OCI-LY1 (cell line): Measurements from ENCODE around the gene CLDND2.

Source experiments
- EZH2 ChIP-seq: fragments of 200-600 bp; sonication (generic), shearing (Covaris generic); IDR thresholded peaks from 2 replicates; pipeline ENCODE4 v1.8.0; 2017; ENCODE audit warnings: borderline replicate concordance, mixed run types, mild to moderate bottlenecking, antibody characterized with exemption, low read length, moderate library complexity, mixed read lengths
- TF ChIP-seq, protein P1 (sequence below): fragments of 200-600 bp; sonication (generic), shearing (Covaris generic); IDR thresholded peaks from 2 replicates; pipeline ENCODE4 v1.5.1; 2017; ENCODE audit warnings: mild to moderate bottlenecking, antibody characterized with exemption, low read length, moderate library complexity, mixed read lengths

DNA sequence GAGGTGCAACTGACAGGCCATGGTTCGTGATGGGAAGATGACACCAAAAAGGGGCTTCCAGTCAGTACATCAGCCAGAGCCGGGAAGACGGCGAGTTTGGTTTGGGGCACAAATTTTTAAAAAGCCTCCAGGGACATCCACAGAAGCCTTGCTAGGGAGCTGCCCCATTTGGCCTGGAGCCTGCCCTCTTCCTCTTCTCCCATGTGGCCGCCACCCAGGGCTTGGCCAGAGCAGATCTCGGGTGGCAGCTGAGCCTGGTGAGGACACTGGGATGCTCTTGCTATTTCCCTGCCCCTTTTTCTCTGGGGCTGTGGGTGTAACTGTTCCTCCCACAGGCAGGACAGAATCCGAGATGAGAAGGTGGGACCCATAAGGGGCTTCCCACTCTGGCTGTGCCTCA is 10.9 kb downstream of the CLDND2 start:
- TF ChIP-seq, protein P1, sequence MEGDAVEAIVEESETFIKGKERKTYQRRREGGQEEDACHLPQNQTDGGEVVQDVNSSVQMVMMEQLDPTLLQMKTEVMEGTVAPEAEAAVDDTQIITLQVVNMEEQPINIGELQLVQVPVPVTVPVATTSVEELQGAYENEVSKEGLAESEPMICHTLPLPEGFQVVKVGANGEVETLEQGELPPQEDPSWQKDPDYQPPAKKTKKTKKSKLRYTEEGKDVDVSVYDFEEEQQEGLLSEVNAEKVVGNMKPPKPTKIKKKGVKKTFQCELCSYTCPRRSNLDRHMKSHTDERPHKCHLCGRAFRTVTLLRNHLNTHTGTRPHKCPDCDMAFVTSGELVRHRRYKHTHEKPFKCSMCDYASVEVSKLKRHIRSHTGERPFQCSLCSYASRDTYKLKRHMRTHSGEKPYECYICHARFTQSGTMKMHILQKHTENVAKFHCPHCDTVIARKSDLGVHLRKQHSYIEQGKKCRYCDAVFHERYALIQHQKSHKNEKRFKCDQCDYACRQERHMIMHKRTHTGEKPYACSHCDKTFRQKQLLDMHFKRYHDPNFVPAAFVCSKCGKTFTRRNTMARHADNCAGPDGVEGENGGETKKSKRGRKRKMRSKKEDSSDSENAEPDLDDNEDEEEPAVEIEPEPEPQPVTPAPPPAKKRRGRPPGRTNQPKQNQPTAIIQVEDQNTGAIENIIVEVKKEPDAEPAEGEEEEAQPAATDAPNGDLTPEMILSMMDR, result no peak
- no peak for TF ChIP-seq EZH2
